ENCODE data around the gene ATP5PO.

- TF ChIP-seq CTCF (IDR thresholded peaks at IDR 0.05) (no peak), POLR2A (IDR thresholded peaks at IDR 0.05) (no peak)
Observed at GRCh38 chr21:33909756-33910155, 5.8 kb downstream of the ATP5PO start.
